RCC 7860 (cell line): Measurements from ENCODE around the gene NOM1.

Experiments
- DNase-seq: peaks from one replicate; pipeline ENCODE4 v3.0.0-alpha.2; 2015; ENCODE audit warnings: low spot score
- FAIRE-seq: peaks from 2 replicates; lab custom pipeline; 2012; peaks lifted over from hg19 to GRCh38; lab: Jason Lieb, UNC

The NOM1 gene

DNA sequence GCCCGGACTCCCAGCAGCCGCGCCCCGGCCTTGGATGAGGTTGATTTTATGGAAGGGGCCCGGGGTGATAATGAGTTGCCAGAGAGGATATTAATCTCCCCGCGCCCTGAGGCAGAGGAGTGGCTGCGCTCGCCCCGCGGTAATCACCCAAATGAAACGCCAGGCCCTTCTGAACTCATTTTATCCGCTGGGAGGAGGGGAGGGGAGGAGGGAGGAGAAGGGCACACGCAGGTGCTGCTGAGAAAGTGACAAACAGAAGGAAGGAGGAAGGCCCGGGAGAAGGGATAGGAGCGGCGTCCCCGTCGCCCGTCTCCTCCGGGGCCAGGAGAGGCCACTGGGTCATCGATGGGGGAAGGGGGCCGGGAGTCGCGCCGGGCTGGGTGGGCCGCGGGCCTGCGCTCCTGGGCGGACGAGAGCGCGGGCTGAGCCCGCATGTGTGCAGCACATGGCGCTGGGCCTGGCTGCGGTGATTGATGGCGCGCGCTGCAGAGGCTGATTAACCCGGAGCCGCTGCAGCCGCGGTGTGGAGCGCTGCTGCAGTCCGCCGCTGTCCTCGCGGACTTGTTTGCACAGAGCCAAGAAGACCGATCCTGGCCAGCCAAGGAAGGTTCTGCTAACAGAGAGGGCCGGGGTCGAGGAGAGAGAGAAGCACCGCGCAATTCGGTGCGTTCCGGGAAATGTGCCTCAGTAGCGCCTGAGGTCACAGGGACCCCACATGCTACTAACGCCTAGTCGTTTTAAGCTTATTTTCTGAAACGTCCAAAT, 54.4 kb downstream of the NOM1 start:
- FAIRE-seq = no peak
- DNase-seq = no peak

DNA sequence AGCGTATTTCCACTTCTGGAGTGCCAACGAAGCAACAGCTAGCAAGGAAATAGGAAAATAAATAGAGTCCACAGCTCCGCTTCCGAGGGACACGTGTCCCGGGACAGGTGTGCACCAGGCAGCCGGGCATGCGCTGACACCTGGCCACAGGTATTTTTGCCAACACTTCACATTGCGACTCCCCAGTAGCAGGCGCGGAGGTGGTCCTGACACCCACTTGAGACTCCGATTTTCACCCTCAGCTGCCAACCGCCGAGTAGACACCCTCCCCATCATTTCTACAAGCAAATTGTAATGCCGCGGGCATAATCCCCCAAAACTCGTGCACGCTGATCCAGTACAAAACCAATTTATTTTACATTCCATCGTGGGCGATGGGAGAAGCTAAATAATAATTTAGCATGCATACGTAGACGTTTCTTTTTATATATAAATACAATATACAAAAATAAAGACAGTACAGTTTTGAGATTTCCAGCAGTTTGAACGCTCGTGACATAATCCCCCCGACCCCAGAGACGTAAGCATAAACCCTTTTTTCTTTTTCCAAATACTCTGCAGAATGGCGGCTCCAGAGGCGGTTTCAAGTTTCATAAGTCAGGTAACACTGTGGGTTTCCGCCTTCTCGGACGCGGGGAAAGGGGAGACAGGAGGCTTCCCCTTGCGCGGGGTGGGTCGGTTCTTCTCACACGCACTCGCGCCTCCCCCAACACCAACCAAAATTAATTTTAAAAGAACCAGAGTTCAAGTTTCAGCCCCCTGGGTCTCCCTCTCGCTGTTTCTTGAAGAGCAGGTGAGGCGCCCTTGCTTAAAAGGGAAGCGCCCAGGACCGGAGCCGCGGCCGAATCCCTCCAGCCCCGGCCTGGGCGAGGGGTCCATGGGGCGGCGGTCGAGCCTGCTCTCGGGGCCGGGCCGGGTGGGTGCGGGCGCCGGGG, 55.3 kb downstream of the NOM1 start:
- FAIRE-seq (no peak), DNase-seq (no peak)

DNA sequence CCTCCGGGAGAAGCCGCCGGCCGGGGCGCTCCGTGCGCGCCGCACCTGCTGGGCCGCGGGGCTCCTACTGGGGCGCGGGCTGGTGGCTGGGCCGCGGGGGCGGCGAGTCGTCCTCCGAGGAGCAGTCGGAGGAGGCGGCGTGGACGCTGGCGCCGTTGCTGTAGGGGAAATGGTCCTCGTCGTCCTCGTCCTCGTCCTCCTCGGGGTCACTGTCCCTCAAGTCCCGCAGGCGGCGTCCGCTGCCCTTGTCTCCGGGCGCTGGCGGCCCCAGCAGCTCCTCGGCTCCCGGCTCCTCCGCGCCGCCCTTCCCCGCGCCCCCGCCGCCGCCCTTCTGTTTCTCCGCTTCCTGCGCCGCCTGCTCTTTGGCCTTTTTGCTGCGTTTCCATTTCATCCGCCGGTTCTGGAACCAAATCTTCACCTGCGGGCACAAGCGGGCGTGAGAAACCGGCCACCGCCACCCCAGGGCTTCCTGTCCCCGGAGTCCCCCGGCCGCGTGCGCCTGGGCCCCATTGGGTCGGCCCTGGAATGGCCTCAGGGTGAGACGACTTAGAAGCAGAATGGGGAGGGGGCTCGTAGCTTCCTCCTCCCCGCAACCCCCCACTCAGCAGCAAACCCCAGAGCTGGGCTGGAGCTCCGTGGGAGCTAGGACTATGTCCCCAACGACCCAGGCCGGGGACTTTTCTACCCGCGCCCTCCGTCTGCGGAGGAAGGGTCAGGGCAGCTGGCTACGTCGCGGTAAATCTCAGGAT, 56.1 kb downstream of the NOM1 start:
- DNase-seq = no peak
- no peak for FAIRE-seq

DNA sequence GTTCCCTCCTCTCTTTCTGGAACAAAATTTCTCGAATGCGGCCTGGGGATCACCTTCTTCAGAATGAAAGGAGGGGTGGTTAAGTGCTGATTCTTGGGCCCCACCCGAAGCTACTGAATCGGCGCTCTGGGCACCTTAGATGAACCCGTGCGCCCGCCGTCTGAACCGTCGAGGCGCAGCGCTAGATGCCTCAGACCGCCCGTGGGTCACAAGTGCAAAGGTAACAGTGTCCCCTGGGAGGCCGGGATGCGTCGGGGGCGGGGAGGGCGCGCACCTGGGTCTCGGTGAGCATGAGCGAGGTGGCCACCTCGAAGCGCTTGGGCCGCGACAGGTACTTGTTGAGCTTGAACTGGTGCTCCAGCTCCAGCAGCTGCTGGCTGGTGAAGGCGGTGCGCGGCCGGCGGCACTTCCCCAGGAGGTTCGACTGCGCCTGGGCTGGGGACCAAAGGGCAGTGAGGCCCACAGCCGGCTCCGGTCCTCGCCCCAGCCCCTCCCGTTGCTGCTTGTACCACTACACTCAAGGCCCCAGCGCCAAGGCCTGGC, 56.8 kb downstream of the NOM1 start:
- DNase-seq (no peak), FAIRE-seq (no peak)

GRCh38 chr7:157006829-157007469, 57.4 kb downstream of the NOM1 start:
- no peak for FAIRE-seq
- DNase-seq = no peak

GRCh38 chr7:157007470-157008066, 58.1 kb downstream of the NOM1 start:
- FAIRE-seq (no peak), DNase-seq (no peak)

- no peak for DNase-seq
- no peak for FAIRE-seq
These were observed 59.0 kb downstream of the NOM1 start for GRCh38 chr7:157008206-157009169.

DNA sequence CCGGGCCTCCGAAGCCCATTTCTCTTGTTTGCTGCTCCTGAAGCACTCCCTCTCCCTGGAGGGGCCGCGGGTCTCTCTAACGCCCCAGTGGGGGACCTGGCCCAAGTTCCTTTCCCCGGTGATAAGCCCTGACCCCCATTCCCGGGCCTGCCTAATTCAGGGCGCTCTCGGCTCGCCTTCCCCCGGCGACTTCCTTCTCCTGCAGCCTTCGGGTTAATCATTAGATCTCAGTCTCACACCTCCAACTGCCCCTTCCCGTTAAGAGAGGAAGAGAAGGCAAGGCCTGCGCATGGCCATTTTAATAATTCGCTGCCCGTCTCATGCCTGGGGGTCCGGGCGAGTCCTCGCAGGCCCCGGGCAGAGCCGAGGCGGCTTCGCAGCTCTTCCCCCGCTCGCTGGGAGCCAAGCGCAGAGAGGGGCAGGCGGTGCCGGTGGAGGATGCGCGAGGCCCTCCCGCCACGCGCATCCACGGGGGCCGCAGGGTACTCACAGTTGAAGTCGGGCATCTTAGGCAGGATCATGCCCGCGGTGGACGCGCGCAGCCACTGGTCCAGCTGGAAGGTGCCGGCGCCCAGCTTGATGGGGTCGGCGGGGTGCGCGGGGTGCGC, 59.8 kb downstream of the NOM1 start:
- FAIRE-seq (no peak), DNase-seq (no peak)

DNA sequence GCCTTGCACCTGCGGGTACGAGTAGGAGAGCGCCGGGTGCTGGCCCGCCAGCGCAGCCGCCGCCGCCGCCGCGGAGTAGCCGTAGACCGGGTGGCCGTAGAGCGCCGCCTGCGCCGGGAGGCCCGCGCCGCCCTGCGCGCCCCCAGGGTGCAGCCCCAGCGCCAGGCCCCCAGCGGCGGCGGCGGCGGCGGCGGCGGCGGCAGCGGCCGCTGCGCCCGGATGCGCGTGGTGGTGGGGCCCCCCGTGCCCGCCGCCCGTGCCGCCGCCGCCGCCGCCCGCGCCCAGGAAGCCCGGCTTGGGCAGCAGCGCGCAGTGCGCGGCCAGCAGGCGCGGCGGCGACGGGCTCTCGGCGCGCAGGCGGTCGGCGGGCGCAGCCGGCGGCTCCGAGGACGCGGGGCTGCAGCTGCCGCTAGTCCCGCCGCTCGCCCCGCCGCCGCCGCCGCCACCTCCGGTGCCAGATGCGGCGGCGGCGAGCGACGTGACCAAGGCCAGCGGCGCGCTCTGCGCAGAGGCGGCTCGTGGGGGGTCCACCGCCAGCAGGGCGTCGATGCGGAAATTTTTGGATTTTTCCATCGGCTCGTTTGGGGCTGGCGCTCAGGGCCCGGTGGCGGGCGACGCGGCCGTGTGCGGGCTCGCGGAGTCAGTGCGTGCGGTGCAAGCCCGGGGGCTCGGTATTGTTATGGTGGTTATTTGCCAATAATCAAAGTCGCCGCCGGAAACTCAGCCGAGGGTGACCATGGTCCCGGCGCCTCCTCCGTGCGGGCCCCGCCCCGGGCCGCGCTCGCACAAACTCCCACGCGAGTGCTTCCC, 60.5 kb downstream of the NOM1 start:
- FAIRE-seq (no peak), DNase-seq (no peak)

GRCh38 chr7:157010588-157011332, 61.2 kb downstream of the NOM1 start, which contains the start of gene MNX1:
MNX1 (minus strand) TSS chr7:157010663; CDS start chr7:157010350, 313 bp downstream.
- DNase-seq (no peak), FAIRE-seq (no peak)

- FAIRE-seq = no peak
- DNase-seq = no peak
These were observed 62.0 kb downstream of the NOM1 start for GRCh38 chr7:157011333-157012112.

DNA sequence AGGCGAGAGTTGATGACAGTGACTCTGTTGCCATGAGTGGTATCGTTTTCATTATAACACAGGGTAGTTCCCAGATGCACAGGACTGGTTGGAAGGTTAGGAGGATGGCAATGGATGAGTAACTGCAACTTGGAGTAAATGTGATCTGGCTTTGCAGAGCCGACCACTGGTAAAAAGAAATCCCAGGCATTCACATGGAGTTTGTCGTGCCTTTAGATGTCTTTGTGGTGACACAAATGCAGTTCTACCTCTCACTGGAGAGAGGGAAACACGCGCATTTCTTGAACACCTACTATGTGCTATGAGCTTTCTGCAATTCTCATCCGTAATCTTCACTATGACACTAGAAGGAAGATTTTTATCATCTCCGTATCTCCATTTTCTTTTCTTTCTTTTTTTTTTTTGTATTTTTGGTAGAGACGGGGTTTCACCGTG, 62.6 kb downstream of the NOM1 start:
- DNase-seq (no peak), FAIRE-seq (no peak)

DNA sequence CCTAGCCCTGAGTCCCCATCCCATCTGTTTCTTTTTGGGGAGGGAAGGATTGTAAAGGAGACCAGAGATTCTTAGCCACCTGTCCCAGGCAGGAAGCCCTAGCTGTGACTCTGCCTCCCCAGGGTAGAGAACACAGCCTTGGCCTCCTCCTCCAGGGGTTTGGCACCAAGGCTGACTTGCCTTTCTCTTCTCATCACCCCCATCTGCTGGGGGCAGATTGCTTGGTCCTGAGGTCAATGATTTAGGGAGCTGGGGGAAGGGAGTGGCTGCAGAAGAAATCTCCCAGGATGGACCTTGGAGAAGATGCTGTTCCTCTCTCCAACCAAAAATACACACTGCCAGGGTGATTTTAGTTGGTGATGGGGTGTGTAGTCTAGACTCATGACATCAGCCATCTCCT, 63.6 kb downstream of the NOM1 start:
- no peak for DNase-seq
- FAIRE-seq = no peak

DNA sequence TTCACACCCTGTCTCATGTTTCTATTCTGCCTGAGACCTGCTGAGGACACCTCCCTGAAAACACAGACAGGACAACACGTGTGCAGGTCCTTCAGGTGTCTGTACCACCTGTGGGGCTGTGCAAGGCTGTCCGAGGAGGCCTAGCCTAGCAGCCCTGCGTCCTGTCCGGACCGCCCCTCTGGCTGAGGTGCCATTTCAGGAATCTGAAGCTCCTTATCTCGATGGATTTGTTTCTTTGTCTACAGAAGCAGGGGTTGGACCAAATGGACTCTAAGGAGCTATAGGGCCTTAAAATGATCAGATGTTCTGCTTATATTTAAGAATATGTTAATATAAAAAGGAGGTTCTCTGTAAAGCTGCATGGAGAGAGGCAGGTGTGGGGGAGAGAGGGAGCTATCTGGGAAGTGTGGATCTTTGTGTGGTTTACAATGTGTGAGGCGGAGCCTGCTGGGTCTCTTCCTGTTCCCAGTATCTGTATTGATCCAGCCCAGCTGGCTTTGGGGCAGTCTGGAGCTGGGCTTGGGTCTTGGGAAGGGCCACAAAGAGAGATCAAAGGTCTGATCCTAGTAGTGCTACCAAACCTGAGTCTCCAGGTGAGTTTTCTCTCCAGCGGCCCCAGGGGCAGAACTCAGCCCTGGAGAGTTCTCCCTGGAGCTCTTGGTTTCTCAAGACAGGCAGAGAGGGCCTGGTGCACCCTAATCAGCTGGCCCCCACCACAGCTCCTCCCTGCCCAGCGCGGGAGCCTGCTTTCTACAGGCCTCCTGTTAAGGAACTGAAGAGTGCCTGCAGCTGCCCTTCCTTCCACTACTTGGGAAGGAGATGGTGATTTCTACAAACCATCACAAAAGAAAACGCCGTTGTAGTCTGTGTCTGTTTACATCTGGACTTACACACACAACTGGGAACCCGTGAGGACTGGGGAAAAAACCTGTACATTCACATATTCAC, 64.4 kb downstream of the NOM1 start:
- FAIRE-seq (no peak), DNase-seq (no peak)
